PC-3 (cell line): ENCODE data around the gene TPO. TPM values are rescaled to one million over a fixed set of nuclear protein-coding genes. Genes with fewer than 3 reads are reported as not detected.
"Not testable (repeated sequence)": the region's sequence is repeated elsewhere in the genome, so short reads cannot be mapped to it uniquely, and the experiment has no call there.

Experiments
- ATAC-seq: fragments of 200-7000 bp; cut with Tn5 transposase; 2 replicates; pipeline ENCODE4 v1.9.1; 2020; ENCODE audit warnings: mild to moderate bottlenecking, moderate library complexity
- BruUV-seq: library from RNA; stranded (reverse); fragments of 400-500 nt; replicated peaks from 2 replicates; lab custom pipeline; 2021; lab: Mats Ljungman, UMichigan
- CTCF ChIA-PET: fragments of 300-600 bp; sonication (Branson Sonifier 250); formaldehyde crosslinking; loops from one replicate; lab custom pipeline; 2022; ENCODE audit warnings: antibody characterized with exemption; lab: Charles Lee
- POLR2A ChIA-PET: fragments of 300-600 bp; sonication (Branson Sonifier 250); formaldehyde crosslinking; loops from one replicate; lab custom pipeline; 2022; ENCODE audit warnings: antibody characterized with exemption; ENCODE audit not compliant: unreplicated experiment; lab: Charles Lee
- DNase-seq: peaks from one replicate; pipeline ENCODE4 v3.0.0-alpha.2; 2015
- H2AFZ ChIP-seq: fragments of 300-600 bp; sonication (generic); 2 replicates; pipeline ENCODE4 v1.6.0; 2016; ENCODE audit warnings: antibody characterized with exemption, low read length
- H3F3A ChIP-seq: fragments of 300-600 bp; sonication (generic); one replicate; pipeline ENCODE4 v1.6.0; 2017; ENCODE audit warnings: antibody characterized with exemption, low read length, control low read depth, mild to moderate bottlenecking; ENCODE audit not compliant: unreplicated experiment
- H3K27ac ChIP-seq: fragments of 300-600 bp; sonication (generic); 2 replicates; pipeline ENCODE4 v1.5.1; 2016; ENCODE audit warnings: mild to moderate bottlenecking, low read length
- H3K27me3 ChIP-seq: fragments of 300-600 bp; sonication (generic); 2 replicates; pipeline ENCODE4 v1.6.1; 2016; ENCODE audit warnings: low read length, mixed read lengths
- H3K36me3 ChIP-seq: fragments of 300-600 bp; sonication (generic); 2 replicates; pipeline ENCODE4 v1.6.1; 2016; ENCODE audit warnings: low read depth, mixed run types, low read length, mixed read lengths
- H3K4me1 ChIP-seq: fragments of 300-600 bp; sonication (generic); 2 replicates; pipeline ENCODE4 v1.5.1; 2016; ENCODE audit warnings: low read length; ENCODE audit not compliant: insufficient read depth
- H3K4me2 ChIP-seq: fragments of 300-600 bp; sonication (generic); 2 replicates; pipeline ENCODE4 v1.6.0; 2016; ENCODE audit warnings: low read length
- H3K4me3 ChIP-seq: fragments of 300-600 bp; sonication (generic); 2 replicates; pipeline ENCODE4 v1.5.1; 2016; ENCODE audit warnings: mild to moderate bottlenecking, low read length, mixed read lengths
- H3K79me2 ChIP-seq: fragments of 300-600 bp; sonication (generic); 2 replicates; pipeline ENCODE4 v1.6.1; 2017; ENCODE audit warnings: low read length, mixed read lengths
- H3K9ac ChIP-seq: fragments of 300-600 bp; sonication (generic); 2 replicates; pipeline ENCODE4 v1.6.0; 2016; ENCODE audit warnings: mild to moderate bottlenecking, low read length
- H3K9me2 ChIP-seq: fragments of 300-600 bp; sonication (generic); replicated peaks from 2 replicates; pipeline ENCODE4 v1.6.1; 2016; ENCODE audit warnings: mixed run types, low read length, mixed read lengths
- H3K9me3 ChIP-seq: fragments of 300-600 bp; sonication (generic); 2 replicates; pipeline ENCODE4 v1.6.1; 2016; ENCODE audit warnings: low read length, mixed read lengths
- H4K20me1 ChIP-seq: fragments of 300-600 bp; sonication (generic); 2 replicates; pipeline ENCODE4 v1.6.1; 2016; ENCODE audit warnings: low read length, mixed read lengths
- CTCF ChIP-seq: fragments of 300-600 bp; sonication (generic); conservative IDR thresholded peaks from 2 replicates; pipeline ENCODE4 v1.5.1; 2017; ENCODE audit warnings: antibody characterized with exemption, low read depth, mild to moderate bottlenecking, low read length
- EZH2 ChIP-seq: fragments of 300-600 bp; sonication (generic); IDR thresholded peaks from one replicate; pipeline ENCODE4 v1.6.1; 2017; ENCODE audit warnings: antibody characterized with exemption, mild to moderate bottlenecking, low read length; ENCODE audit not compliant: unreplicated experiment
- EZH2phosphoT487 ChIP-seq: fragments of 300-600 bp; sonication (generic); IDR thresholded peaks from 2 replicates; pipeline ENCODE4 v1.6.1; 2018; ENCODE audit warnings: mild to moderate bottlenecking, antibody characterized with exemption, low read length, borderline replicate concordance
- intact Hi-C: fragments of 100-400 bp; cut with micrococcal nuclease; formaldehyde crosslinking; loops from 2 replicates; pipeline ENCODE4 v1.9.0; 2023
- total RNA-seq: library from RNA; depleted of rRNA; stranded (reverse); fragments of >200 nt; gene quantifications from 2 replicates; pipeline ENCODE4 v1.2.3, GENCODE V29; 2014

TPO gene
- total RNA-seq, 1 experiment from 2014 or later, result not detected

DNA sequence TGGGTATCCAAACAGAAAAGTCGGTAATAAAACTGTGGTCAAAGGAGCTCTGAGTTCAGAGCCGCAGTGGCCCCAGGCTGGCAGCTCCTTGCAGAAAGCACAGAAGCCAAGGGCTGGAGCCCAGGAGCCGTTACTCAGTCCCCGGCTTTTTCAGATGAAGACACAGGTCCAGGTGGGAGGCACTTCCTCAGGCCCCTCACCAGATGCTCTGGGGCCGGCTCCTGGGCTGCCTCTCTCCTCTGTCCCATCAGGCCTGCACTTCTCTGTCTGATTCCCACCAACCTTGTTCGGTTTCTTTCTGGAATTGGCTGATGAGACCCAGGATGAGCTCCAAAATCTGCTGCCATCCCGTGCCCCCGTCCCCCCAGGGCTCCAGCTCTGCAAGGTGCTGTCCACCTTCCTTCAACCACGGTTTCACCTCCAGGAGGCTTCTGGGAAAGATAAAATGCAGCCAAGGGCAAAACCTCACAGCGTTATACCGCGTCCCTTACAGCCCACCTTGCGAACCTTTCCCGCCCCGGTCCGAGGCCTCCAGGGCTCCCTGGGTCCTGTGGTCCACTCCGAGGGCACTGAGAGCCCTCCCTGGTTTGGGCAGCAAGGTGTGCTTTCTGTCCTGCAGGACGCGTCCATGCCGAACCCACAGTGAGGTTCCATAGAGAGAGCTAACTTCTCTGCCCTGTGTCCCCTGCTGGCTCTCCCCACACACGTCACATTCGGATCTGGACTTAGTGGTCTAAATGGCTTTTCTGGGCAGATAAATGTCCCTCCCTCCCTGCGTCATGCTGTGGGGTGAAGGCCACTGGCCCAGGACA, 102.9 kb downstream of the TPO start:
- Histone ChIP-seq H3K9me2 (no peaks in the 10 kb centered on the region), H3K9me3 (no peaks in the 10 kb centered on the region), H3K27me3 (peaks cover 43% of the 10 kb centered on the region), H2AFZ (no peak overlapping the region), H3F3A (no peaks in the 10 kb centered on the region), H3K9ac (no peak overlapping the region), H3K27ac (no peak overlapping the region), H3K36me3 (no peaks in the 10 kb centered on the region), H3K4me3 (no peak overlapping the region), H3K4me1 (no peaks in the 10 kb centered on the region), H3K4me2 (no peak overlapping the region), H3K79me2 (no peaks in the 10 kb centered on the region), H4K20me1 (no peaks in the 10 kb centered on the region)
- DNase-seq (no peak), ATAC-seq (no peak)
- intact Hi-C loops, result no loop called here
- no TSS peak for BruUV-seq
- CTCF ChIA-PET, result no interaction called here
- POLR2A ChIA-PET, result no interaction called here
- no peak for TF ChIP-seq CTCF

DNA sequence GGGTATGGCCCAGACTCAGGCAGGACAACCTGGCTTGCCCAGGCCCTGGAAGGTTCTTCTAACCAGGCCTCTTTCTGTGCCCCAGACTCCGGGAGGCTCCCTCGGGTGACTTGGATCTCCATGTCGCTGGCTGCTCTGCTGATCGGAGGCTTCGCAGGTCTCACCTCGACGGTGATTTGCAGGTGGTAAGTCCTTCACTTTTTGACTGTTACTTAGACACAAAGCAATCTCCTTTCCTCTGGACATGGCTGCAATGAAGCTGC, 103.5 kb downstream of the TPO start:
- H3K9me3 ChIP-seq, result no peaks in the 10 kb centered on the region
- intact Hi-C loops, result no loop called here
- DNase-seq, result no peak
- no peak overlapping the region for H2AFZ ChIP-seq
- H3K79me2 ChIP-seq, result no peaks in the 10 kb centered on the region
- ChIA-PET CTCF (no interaction called here), POLR2A (no interaction called here)
- H3K4me3 ChIP-seq, result no peak overlapping the region
- no peak overlapping the region for H3K4me2 ChIP-seq
- H3K9ac ChIP-seq, result no peak overlapping the region
- ATAC-seq, result no peak
- no peaks in the 10 kb centered on the region for H3K9me2 ChIP-seq
- H3K36me3 ChIP-seq, result no peaks in the 10 kb centered on the region
- no TSS peak for BruUV-seq
- no peak overlapping the region for H3K27ac ChIP-seq
- H3K27me3 ChIP-seq, result peaks cover 43% of the 10 kb centered on the region
- no peak for TF ChIP-seq EZH2phosphoT487
- no peak for TF ChIP-seq CTCF
- no peak for TF ChIP-seq EZH2
- H3K4me1 ChIP-seq, result no peaks in the 10 kb centered on the region
- no peaks in the 10 kb centered on the region for H3F3A ChIP-seq
- H4K20me1 ChIP-seq, result no peaks in the 10 kb centered on the region

DNA sequence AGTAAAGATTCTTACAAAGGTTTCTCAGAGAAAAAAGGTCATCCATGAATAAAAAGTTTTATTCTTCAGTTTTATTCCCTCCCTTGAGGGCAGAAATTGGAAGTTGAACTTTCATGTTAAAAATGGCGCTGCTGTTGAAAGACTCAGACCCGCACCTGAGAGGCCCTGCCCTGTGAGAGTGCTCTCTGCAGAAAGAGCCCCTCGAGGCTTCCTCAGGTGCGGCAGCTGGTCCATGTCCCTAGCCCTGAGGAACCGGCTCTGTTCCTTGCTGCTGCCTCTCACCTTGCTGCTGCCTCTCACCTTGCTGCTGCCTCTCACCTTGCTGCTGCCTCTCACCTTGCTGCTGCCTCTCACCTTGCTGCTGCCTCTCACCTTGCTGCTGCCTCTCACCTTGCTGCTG, 104.0 kb downstream of the TPO start:
- H3K9me2 ChIP-seq, H3K4me1 ChIP-seq, BruUV-seq, POLR2A ChIA-PET, H3K27ac ChIP-seq, H3K4me3 ChIP-seq, H3K9ac ChIP-seq, H3K79me2 ChIP-seq, ATAC-seq, CTCF ChIA-PET, H4K20me1 ChIP-seq, H3K36me3 ChIP-seq, H3K4me2 ChIP-seq, intact Hi-C loops, H2AFZ ChIP-seq, DNase-seq, H3F3A ChIP-seq, H3K9me3 ChIP-seq: not testable (repeated sequence)
- peaks cover 41% of the 10 kb centered on the region for H3K27me3 ChIP-seq
